HCT116 (cell line): ENCODE measurements around the gene ZNRF4. TPM values are rescaled to one million over a fixed set of nuclear protein-coding genes. Genes with fewer than 3 reads are reported as not detected.

ENCODE experiments used
- ATAC-seq: fragments of 200-7000 bp; cut with Tn5 transposase; 2 replicates; pipeline ENCODE4 v1.9.1; 2020; ENCODE audit warnings: mild to moderate bottlenecking, moderate library complexity
- BruUV-seq: library from RNA; stranded (reverse); fragments of 400-500 nt; replicated peaks from 2 replicates; lab custom pipeline; 2021; lab: Mats Ljungman, UMichigan
- CTCF ChIA-PET: fragments of 300-600 bp; sonication (Branson Sonifier 250); formaldehyde crosslinking; loops from one replicate; lab custom pipeline; 2021; ENCODE audit warnings: antibody characterized with exemption; lab: Charles Lee
- POLR2A ChIA-PET: fragments of 300-600, 350-600 bp; sonication (Branson Sonifier 250); formaldehyde crosslinking; loops from one replicate; lab custom pipeline; 2021; ENCODE audit warnings: antibody characterized with exemption; lab: Charles Lee
- RAD21 ChIA-PET, 2 experiments: fragments of 300-600 bp; sonication (Branson Sonifier 250); formaldehyde crosslinking; loops; one replicate each; lab custom pipeline; 2023; ENCODE audit warnings: low total read pairs in 2 of 2; ENCODE audit not compliant: uncharacterized antibody in 2 of 2, unreplicated experiment in 2 of 2, low non-redundant PET in 1 of 2; lab: Charles Lee
- DNase-seq: peaks from one replicate; pipeline ENCODE4 v3.0.0-alpha.2; 2010; ENCODE audit warnings: low read depth, low spot score
- H2AFZ ChIP-seq: fragments of 200-600 bp; shearing (Covaris generic), sonication (generic); 2 replicates; pipeline ENCODE4 v1.6.1; 2017; ENCODE audit warnings: low read depth, mixed run types, mixed read lengths, antibody characterized with exemption, low read length; ENCODE audit not compliant: poor library complexity, severe bottlenecking
- H3K27ac ChIP-seq: 2 replicates; pipeline ENCODE4 v1.5.1; 2012; ENCODE audit warnings: low read depth, low read length
- H3K27me3 ChIP-seq: fragments of 200-600 bp; sonication (generic); 2 replicates; pipeline ENCODE4 v1.6.1; 2016; ENCODE audit warnings: mixed run types, low read length, mixed read lengths; ENCODE audit not compliant: insufficient read depth
- H3K36me3 ChIP-seq, 2 experiments: fragments of 200-500 bp in 1 of 2; fragments of 200-600 bp in 1 of 2; sonication (Bioruptor generic) in 1 of 2; sonication (generic) in 1 of 2; 2 replicates each; pipeline versions ENCODE4 v1.5.1 to v1.6.1; 2014 to 2016; ENCODE audit warnings: low read length in 2 of 2, inconsistent platforms in 1 of 2, mixed read lengths in 1 of 2, mixed run types in 1 of 2; ENCODE audit not compliant: insufficient read depth in 2 of 2, control insufficient read depth in 1 of 2
- H3K4me1 ChIP-seq, 2 experiments: fragments of 200-600 bp in 1 of 2; sonication (generic) in 1 of 2; 2 replicates each; pipeline versions ENCODE4 v1.5.1 to v1.6.1; 2012 to 2017; ENCODE audit warnings: low read length in 2 of 2, inconsistent platforms in 1 of 2, mild to moderate bottlenecking in 1 of 2, mixed read lengths in 1 of 2, mixed run types in 1 of 2, moderate library complexity in 1 of 2; ENCODE audit not compliant: insufficient read depth in 2 of 2, control insufficient read depth in 1 of 2
- H3K4me2 ChIP-seq: fragments of 200-600 bp; sonication (generic); 2 replicates; pipeline ENCODE4 v1.6.1; 2017; ENCODE audit warnings: mixed run types, low read length, mixed read lengths
- H3K4me3 ChIP-seq, 2 experiments: fragments of 200-600 bp in 1 of 2; sonication (generic) in 1 of 2; replicated peaks in 1 of 2; 2 replicates each; pipeline ENCODE4 v1.5.1; 2011 to 2016; ENCODE audit warnings: low read length in 2 of 2, control low read depth in 1 of 2, low read depth in 1 of 2, mild to moderate bottlenecking in 1 of 2, mixed read lengths in 1 of 2, mixed run types in 1 of 2
- H3K79me2 ChIP-seq: fragments of 200-600 bp; sonication (generic); 2 replicates; pipeline ENCODE4 v1.6.1; 2017; ENCODE audit warnings: mild to moderate bottlenecking, mixed run types, low read length, moderate library complexity, mixed read lengths; ENCODE audit not compliant: insufficient read depth
- H3K9ac ChIP-seq: fragments of 200-600 bp; sonication (generic); 2 replicates; pipeline ENCODE4 v1.6.1; 2016; ENCODE audit warnings: low read length, mixed read lengths
- H3K9me2 ChIP-seq: fragments of 200-600 bp; sonication (generic), shearing (Covaris generic); 2 replicates; pipeline ENCODE4 v1.6.1; 2017; ENCODE audit warnings: mixed run types, mild to moderate bottlenecking, moderate library complexity; ENCODE audit not compliant: insufficient read depth
- H3K9me3 ChIP-seq, 2 experiments: fragments of 200-500 bp in 1 of 2; fragments of 200-600 bp in 1 of 2; sonication (Bioruptor generic) in 1 of 2; sonication (generic) in 1 of 2; 2 replicates each; pipeline ENCODE4 v1.6.1; 2014 to 2017; ENCODE audit warnings: low read length in 2 of 2, mixed read lengths in 2 of 2, inconsistent platforms in 1 of 2, low read depth in 1 of 2, mild to moderate bottlenecking in 1 of 2, mixed run types in 1 of 2, moderate library complexity in 1 of 2; ENCODE audit not compliant: control insufficient read depth in 1 of 2, insufficient read depth in 1 of 2
- H4K20me1 ChIP-seq: fragments of 200-600 bp; sonication (generic), shearing (Covaris generic); 2 replicates; pipeline ENCODE4 v1.6.1; 2017; ENCODE audit warnings: mixed run types, mild to moderate bottlenecking, moderate library complexity; ENCODE audit not compliant: insufficient read depth
- CBX3 ChIP-seq: IDR thresholded peaks from 2 replicates; pipeline ENCODE4 v1.6.1; 2012; ENCODE audit warnings: low read depth
- CEBPB ChIP-seq: IDR thresholded peaks from 2 replicates; pipeline ENCODE4 v1.6.1; 2012; ENCODE audit warnings: low read depth
- ELF1 ChIP-seq: IDR thresholded peaks from 2 replicates; pipeline ENCODE4 v1.6.1; 2012; ENCODE audit warnings: low read depth, borderline replicate concordance
- EZH2 ChIP-seq: fragments of 200-600 bp; sonication (generic); IDR thresholded peaks from 2 replicates; pipeline ENCODE4 v1.6.1; 2017; ENCODE audit warnings: antibody characterized with exemption, mixed run types
- EZH2phosphoT487 ChIP-seq: fragments of 200-600 bp; IDR thresholded peaks from 2 replicates; pipeline ENCODE4 v1.6.1; 2018; ENCODE audit warnings: antibody characterized with exemption, borderline replicate concordance
- FOSL1 ChIP-seq: IDR thresholded peaks from 2 replicates; pipeline ENCODE4 v1.6.1; 2012; ENCODE audit warnings: low read depth
- JUND ChIP-seq: IDR thresholded peaks from 2 replicates; pipeline ENCODE4 v1.6.1; 2012
- POLR2A ChIP-seq: IDR thresholded peaks from 2 replicates; pipeline ENCODE4 v1.7.0; 2011; ENCODE audit warnings: borderline replicate concordance; ENCODE audit not compliant: insufficient read depth, insufficient read length; ENCODE audit errors: extremely low read depth
- SIN3A ChIP-seq: IDR thresholded peaks from 2 replicates; pipeline ENCODE4 v1.6.1; 2012; ENCODE audit warnings: low read depth
- SP1 ChIP-seq: IDR thresholded peaks from 2 replicates; pipeline ENCODE4 v1.6.1; 2012; ENCODE audit warnings: low read depth
- SRF ChIP-seq: IDR thresholded peaks from 2 replicates; pipeline ENCODE4 v1.6.1; 2012; ENCODE audit warnings: low read depth
- TCF7L2 ChIP-seq: IDR thresholded peaks from 2 replicates; pipeline ENCODE4 v1.7.0; 2011; ENCODE audit warnings: borderline replicate concordance, inconsistent platforms; ENCODE audit not compliant: insufficient read depth, insufficient read length; ENCODE audit errors: extremely low read depth
- YY1 ChIP-seq: IDR thresholded peaks from 2 replicates; pipeline ENCODE4 v1.6.1; 2011; ENCODE audit warnings: low read length, low read depth, moderate library complexity, mild to moderate bottlenecking; ENCODE audit not compliant: insufficient replicate concordance; ENCODE audit errors: extremely low read depth
- ZBTB33 ChIP-seq: IDR thresholded peaks from 2 replicates; pipeline ENCODE4 v1.6.1; 2011; ENCODE audit warnings: mild to moderate bottlenecking, low read length, moderate library complexity; ENCODE audit not compliant: insufficient replicate concordance; ENCODE audit errors: extremely low read depth
- ZNF274 ChIP-seq: fragments of 200-500 bp; sonication (Bioruptor generic); IDR thresholded peaks from 2 replicates; pipeline ENCODE4 v1.6.1; 2014; ENCODE audit warnings: mild to moderate bottlenecking, low read depth, low read length, inconsistent platforms
- intact Hi-C: fragments of 100-400 bp; cut with micrococcal nuclease; formaldehyde crosslinking; loops from 2 replicates; pipeline ENCODE4 v1.10.0; 2022
- total RNA-seq: library from RNA; stranded (reverse); gene quantifications from one replicate; pipeline ENCODE4 v1.2.1, GENCODE V29; 2021; ENCODE audit not compliant: unreplicated experiment
- TF ChIP-seq, protein P1 (sequence below): IDR thresholded peaks from 2 replicates; pipeline ENCODE4 v1.6.1; 2012
- TF ChIP-seq, protein P2 (sequence below): IDR thresholded peaks from 2 replicates; pipeline ENCODE4 v1.6.1; 2012

ZNRF4 gene
- total RNA-seq, 1 experiment from 2014 or later = not detected

GRCh38 chr19:5460748-5461147, 5.5 kb downstream of the ZNRF4 start:
- ATAC-seq = peak; percentile 66
- TF ChIP-seq TCF7L2 (no peak), ZNF274 (no peak), POLR2A (no peak), SRF (no peak), EZH2 (no peak), JUND (no peak), SIN3A (no peak), YY1 (no peak), EZH2phosphoT487 (no peak), FOSL1 (no peak), ZBTB33 (no peak), ELF1 (no peak), CEBPB (no peak), CBX3 (no peak), SP1 (no peak)
- TF ChIP-seq, protein P1, sequence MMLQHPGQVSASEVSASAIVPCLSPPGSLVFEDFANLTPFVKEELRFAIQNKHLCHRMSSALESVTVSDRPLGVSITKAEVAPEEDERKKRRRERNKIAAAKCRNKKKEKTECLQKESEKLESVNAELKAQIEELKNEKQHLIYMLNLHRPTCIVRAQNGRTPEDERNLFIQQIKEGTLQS = no peak
- TF ChIP-seq, protein P2, sequence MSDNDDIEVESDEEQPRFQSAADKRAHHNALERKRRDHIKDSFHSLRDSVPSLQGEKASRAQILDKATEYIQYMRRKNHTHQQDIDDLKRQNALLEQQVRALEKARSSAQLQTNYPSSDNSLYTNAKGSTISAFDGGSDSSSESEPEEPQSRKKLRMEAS = no peak
- TF ChIP-seq, all 23 proteins: peak for 0
- Histone ChIP-seq H3K36me3 (no peaks in the 10 kb centered on the region), H3K9me2 (no peaks in the 10 kb centered on the region), H3K79me2 (no peaks in the 10 kb centered on the region), H3K27me3 (peaks cover 6% of the 10 kb centered on the region; the same call in 1 of the 2 replicates), H4K20me1 (no peaks in the 10 kb centered on the region), H3K9ac (no peak overlapping the region), H3K9me3 (no peaks in the 10 kb centered on the region), H3K4me3 (no peak overlapping the region), H2AFZ (no peak overlapping the region), H3K27ac (no peak overlapping the region), H3K4me1 (no peaks in the 10 kb centered on the region), H3K4me2 (no peak overlapping the region)
- intact Hi-C loops = no loop called here
- POLR2A ChIA-PET = no interaction called here
- DNase-seq = no peak
- CTCF ChIA-PET = no interaction called here
- no TSS peak for BruUV-seq
- RAD21 ChIA-PET = no interaction called here
